Bronchial epithelial cell (primary cell): ENCODE measurements around the gene RAPGEF3. TPM values are rescaled to one million over a fixed set of nuclear protein-coding genes. Genes with fewer than 3 reads are reported as not detected.

Experiments
- DNase-seq: peaks from one replicate; pipeline ENCODE4 v3.0.0-alpha.2; 2010; ENCODE audit warnings: low read depth
- FAIRE-seq: peaks from 2 replicates; lab custom pipeline; 2011; peaks lifted over from hg19 to GRCh38; lab: Jason Lieb, UNC
- H3K27me3 ChIP-seq: 2 replicates; pipeline ENCODE4 v1.5.1; 2011; ENCODE audit warnings: low read length; ENCODE audit not compliant: control insufficient read depth, insufficient read depth
- H3K36me3 ChIP-seq: 2 replicates; pipeline ENCODE4 v1.5.1; 2011; ENCODE audit warnings: low read length; ENCODE audit not compliant: control insufficient read depth, insufficient read depth
- H3K4me3 ChIP-seq: 2 replicates; pipeline ENCODE4 v1.5.1; 2011; ENCODE audit warnings: mild to moderate bottlenecking, low read depth, low read length, control low read depth
- total RNA-seq: library from RNA; depleted of rRNA; stranded (reverse); fragments of >200 nt; gene quantifications from 2 replicates; pipeline ENCODE4 v1.2.1, GENCODE V29; 2014
- TF ChIP-seq, protein P1 (sequence below): IDR thresholded peaks from 2 replicates; pipeline ENCODE4 v1.5.1; 2011; ENCODE audit warnings: mild to moderate bottlenecking, moderate library complexity, low read length, control low read depth, inconsistent platforms; ENCODE audit not compliant: insufficient read depth, severe bottlenecking

RAPGEF3 gene
- 0.90 and 3.9 TPM in 2 replicates for total RNA-seq

- Histone ChIP-seq H3K36me3 (no peaks in the 10 kb centered on the region), H3K27me3 (no peaks in the 10 kb centered on the region), H3K4me3 (peak within 1 kb of the TSS; percentile 44)
- DNase-seq (peak; percentile 70), FAIRE-seq (no peak)
- TF ChIP-seq, protein P1, sequence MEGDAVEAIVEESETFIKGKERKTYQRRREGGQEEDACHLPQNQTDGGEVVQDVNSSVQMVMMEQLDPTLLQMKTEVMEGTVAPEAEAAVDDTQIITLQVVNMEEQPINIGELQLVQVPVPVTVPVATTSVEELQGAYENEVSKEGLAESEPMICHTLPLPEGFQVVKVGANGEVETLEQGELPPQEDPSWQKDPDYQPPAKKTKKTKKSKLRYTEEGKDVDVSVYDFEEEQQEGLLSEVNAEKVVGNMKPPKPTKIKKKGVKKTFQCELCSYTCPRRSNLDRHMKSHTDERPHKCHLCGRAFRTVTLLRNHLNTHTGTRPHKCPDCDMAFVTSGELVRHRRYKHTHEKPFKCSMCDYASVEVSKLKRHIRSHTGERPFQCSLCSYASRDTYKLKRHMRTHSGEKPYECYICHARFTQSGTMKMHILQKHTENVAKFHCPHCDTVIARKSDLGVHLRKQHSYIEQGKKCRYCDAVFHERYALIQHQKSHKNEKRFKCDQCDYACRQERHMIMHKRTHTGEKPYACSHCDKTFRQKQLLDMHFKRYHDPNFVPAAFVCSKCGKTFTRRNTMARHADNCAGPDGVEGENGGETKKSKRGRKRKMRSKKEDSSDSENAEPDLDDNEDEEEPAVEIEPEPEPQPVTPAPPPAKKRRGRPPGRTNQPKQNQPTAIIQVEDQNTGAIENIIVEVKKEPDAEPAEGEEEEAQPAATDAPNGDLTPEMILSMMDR, result peak; percentile 77
Observed at GRCh38 chr12:47758834-47759690, at the start of gene RAPGEF3. Gene RAPGEF3 (minus strand): TSS chr12:47758880. CDS start chr12:47758556, 324 bp downstream.

GRCh38 chr12:47808050-47808449 is 49.4 kb upstream of the RAPGEF3 start:
- TF ChIP-seq, protein P1, result no peak
- Histone ChIP-seq H3K4me3 (no peak overlapping the region), H3K27me3 (no peaks in the 10 kb centered on the region), H3K36me3 (no peaks in the 10 kb centered on the region)
- FAIRE-seq, result no peak
- no peak for DNase-seq

DNA sequence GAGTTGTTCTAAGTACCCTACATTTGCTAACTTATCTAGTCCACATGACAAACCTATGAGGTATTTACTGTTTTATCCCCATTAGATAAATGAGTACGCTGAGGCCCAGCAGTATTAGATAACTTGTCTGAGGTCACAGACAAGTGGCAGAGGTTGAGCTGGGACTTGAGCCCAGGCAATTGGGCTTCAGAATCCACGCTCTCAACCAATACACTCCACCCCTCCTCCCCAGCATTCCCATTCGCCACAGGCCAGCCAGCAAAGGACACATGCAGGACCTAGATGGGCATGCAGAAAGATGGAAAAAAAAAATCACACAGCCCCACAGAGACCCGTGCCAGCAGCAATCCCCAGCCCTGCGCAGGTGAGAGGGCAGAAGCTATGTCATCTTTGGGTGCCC is 48.7 kb upstream of the RAPGEF3 start:
- DNase-seq (no peak), FAIRE-seq (no peak)
- Histone ChIP-seq H3K4me3 (no peak overlapping the region), H3K27me3 (no peaks in the 10 kb centered on the region), H3K36me3 (no peaks in the 10 kb centered on the region)
- TF ChIP-seq, protein P1, result no peak

- no peak for FAIRE-seq
- DNase-seq, result no peak
- Histone ChIP-seq H3K36me3 (no peaks in the 10 kb centered on the region), H3K4me3 (no peak overlapping the region), H3K27me3 (no peaks in the 10 kb centered on the region)
- TF ChIP-seq, protein P1, result no peak
Observed at GRCh38 chr12:47805417-47805816, 46.7 kb upstream of the RAPGEF3 start.

GRCh38 chr12:47804171-47804570 is 45.5 kb upstream of the RAPGEF3 start:
- H3K36me3 ChIP-seq, result peaks cover 2% of the 10 kb centered on the region
- no peak for FAIRE-seq
- TF ChIP-seq, protein P1, result no peak

More at GRCh38 chr12:47804171-47804570, 45.5 kb upstream of the RAPGEF3 start:
- no peak for DNase-seq
- Histone ChIP-seq H3K4me3 (no peak overlapping the region), H3K27me3 (no peaks in the 10 kb centered on the region)
